DOHH2 (cell line): Measurements from ENCODE around the gene PDK1.

Experiments
- H3F3A ChIP-seq: fragments of 200-600 bp; sonication (generic), shearing (Covaris generic); 2 replicates; pipeline ENCODE4 v1.6.0; 2016; ENCODE audit warnings: antibody characterized with exemption, mild to moderate bottlenecking; ENCODE audit not compliant: control insufficient read depth, insufficient read depth
- H3K27ac ChIP-seq: fragments of 200-600 bp; sonication (generic); 2 replicates; pipeline ENCODE4 v1.5.1; 2014; ENCODE audit warnings: low read depth, mild to moderate bottlenecking, low read length, moderate library complexity
- H3K27me3 ChIP-seq: fragments of 200-600 bp; sonication (generic); 2 replicates; pipeline ENCODE4 v1.6.1; 2014; ENCODE audit warnings: mild to moderate bottlenecking, low read length, mixed read lengths; ENCODE audit not compliant: control insufficient read depth
- H3K36me3 ChIP-seq: fragments of 200-600 bp; sonication (generic); 2 replicates; pipeline ENCODE4 v1.6.1; 2014; ENCODE audit warnings: mild to moderate bottlenecking, low read length, moderate library complexity, mixed read lengths; ENCODE audit not compliant: control insufficient read depth
- H3K4me1 ChIP-seq: fragments of 200-600 bp; sonication (generic); 2 replicates; pipeline ENCODE4 v1.6.1; 2014; ENCODE audit warnings: mild to moderate bottlenecking, low read length, mixed read lengths; ENCODE audit not compliant: control insufficient read depth
- H3K4me2 ChIP-seq: fragments of 200-600 bp; sonication (generic); 2 replicates; pipeline ENCODE4 v1.6.0; 2014; ENCODE audit warnings: mild to moderate bottlenecking, low read length, moderate library complexity
- H3K4me3 ChIP-seq: fragments of 200-600 bp; sonication (generic); 2 replicates; pipeline ENCODE4 v1.5.1; 2014; ENCODE audit warnings: mild to moderate bottlenecking, low read length, mixed read lengths
- H3K79me2 ChIP-seq: fragments of 200-600 bp; sonication (generic); 2 replicates; pipeline ENCODE4 v1.6.1; 2014; ENCODE audit warnings: mild to moderate bottlenecking, low read length, mixed read lengths; ENCODE audit not compliant: control insufficient read depth
- H3K9me2 ChIP-seq: fragments of 200-600 bp; sonication (generic); replicated peaks from 2 replicates; pipeline ENCODE4 v1.6.1; 2014; ENCODE audit warnings: mild to moderate bottlenecking, low read length, mixed read lengths; ENCODE audit not compliant: control insufficient read depth
- H3K9me3 ChIP-seq: fragments of 200-600 bp; sonication (generic); 2 replicates; pipeline ENCODE4 v1.6.1; 2014; ENCODE audit warnings: antibody characterized with exemption, low read length, mixed read lengths; ENCODE audit not compliant: control insufficient read depth, insufficient read depth
- H4K20me1 ChIP-seq: fragments of 200-600 bp; sonication (generic); 2 replicates; pipeline ENCODE4 v1.6.0; 2014; ENCODE audit warnings: low read depth, mild to moderate bottlenecking, antibody characterized with exemption, low read length, moderate library complexity; ENCODE audit not compliant: control insufficient read depth, insufficient read depth
- EZH2phosphoT487 ChIP-seq: fragments of 200-600 bp; sonication (generic); IDR thresholded peaks from 2 replicates; pipeline ENCODE4 v1.6.1; 2017; ENCODE audit warnings: borderline replicate concordance, mild to moderate bottlenecking, antibody characterized with exemption, low read length, moderate library complexity, mixed read lengths
- TF ChIP-seq, protein P1 (sequence below): fragments of 200-600 bp; sonication (generic); IDR thresholded peaks from one replicate; pipeline ENCODE4 v1.5.1; 2014; ENCODE audit warnings: antibody characterized with exemption, mild to moderate bottlenecking, low read depth, low read length; ENCODE audit not compliant: poor library complexity, severe bottlenecking

The PDK1 gene

DNA sequence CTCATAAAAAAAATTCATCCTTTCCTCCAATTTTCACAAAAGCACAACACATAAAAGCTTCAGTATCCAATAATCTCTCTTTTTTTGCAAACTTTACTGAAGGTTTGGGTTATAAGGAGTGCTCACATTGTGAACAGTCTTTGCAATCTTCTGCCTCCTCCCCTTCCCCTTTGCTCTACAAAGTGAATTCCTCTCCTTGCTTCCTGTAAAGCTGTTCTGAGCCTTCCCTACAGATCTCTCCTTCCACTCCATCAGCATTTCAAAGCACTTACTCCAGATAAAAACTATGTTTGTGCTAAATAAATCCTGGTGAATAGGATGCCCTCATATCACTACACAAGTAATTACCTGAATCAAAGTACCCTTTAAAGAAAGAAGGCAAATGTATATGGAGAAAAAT, 4.6 kb upstream of the PDK1 start:
- Histone ChIP-seq H3K79me2 (peaks cover 30% of the 10 kb centered on the region), H3K4me3 (no peak overlapping the region), H3K9me2 (no peaks in the 10 kb centered on the region), H3F3A (no peaks in the 10 kb centered on the region), H3K27me3 (no peaks in the 10 kb centered on the region), H3K27ac (no peak overlapping the region), H3K4me1 (peaks cover 12% of the 10 kb centered on the region), H3K9me3 (peaks cover 12% of the 10 kb centered on the region), H3K36me3 (peaks cover 23% of the 10 kb centered on the region), H3K4me2 (no peak overlapping the region), H4K20me1 (no peaks in the 10 kb centered on the region)
- no peak for TF ChIP-seq EZH2phosphoT487
- TF ChIP-seq, protein P1, sequence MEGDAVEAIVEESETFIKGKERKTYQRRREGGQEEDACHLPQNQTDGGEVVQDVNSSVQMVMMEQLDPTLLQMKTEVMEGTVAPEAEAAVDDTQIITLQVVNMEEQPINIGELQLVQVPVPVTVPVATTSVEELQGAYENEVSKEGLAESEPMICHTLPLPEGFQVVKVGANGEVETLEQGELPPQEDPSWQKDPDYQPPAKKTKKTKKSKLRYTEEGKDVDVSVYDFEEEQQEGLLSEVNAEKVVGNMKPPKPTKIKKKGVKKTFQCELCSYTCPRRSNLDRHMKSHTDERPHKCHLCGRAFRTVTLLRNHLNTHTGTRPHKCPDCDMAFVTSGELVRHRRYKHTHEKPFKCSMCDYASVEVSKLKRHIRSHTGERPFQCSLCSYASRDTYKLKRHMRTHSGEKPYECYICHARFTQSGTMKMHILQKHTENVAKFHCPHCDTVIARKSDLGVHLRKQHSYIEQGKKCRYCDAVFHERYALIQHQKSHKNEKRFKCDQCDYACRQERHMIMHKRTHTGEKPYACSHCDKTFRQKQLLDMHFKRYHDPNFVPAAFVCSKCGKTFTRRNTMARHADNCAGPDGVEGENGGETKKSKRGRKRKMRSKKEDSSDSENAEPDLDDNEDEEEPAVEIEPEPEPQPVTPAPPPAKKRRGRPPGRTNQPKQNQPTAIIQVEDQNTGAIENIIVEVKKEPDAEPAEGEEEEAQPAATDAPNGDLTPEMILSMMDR = no peak

DNA sequence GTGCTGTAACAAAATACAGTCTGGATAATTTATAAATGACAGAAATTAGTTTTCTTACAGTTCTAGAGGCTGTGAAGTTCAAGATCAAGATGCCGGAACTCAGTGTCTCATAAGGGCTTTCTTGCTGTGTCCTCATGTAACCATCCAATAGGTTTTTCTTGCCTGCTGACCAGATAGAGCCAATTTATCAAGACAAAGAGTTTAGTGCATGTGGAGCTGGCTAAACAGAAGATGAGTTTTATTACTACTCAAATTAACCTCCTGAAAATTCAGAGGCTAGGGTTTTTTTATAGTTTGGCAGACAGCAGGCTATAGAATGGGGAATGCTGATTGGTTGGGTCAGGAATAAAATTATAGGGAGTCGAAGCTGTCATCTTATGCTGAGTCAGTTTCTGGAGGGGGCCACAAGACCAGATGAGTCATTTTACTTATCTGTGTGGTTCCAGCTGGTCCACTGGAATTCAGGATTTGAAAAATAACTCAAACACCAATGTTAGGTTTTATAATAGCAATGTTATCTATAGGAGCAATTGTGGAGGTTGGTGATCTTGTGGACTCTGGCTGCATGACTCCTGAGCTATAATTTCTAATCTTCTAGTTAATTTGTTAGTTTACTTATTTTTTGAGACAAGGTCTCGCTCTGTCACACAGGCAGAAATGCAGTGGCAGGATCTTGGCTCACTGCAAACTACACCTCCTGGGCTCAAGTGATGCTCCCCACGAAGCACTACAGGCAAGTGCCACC, 3.2 kb upstream of the PDK1 start:
- Histone ChIP-seq H3K9me3 (peaks cover 5% of the 10 kb centered on the region), H3K4me3 (no peak overlapping the region), H3K4me2 (no peak overlapping the region), H3K4me1 (peaks cover 23% of the 10 kb centered on the region), H4K20me1 (no peaks in the 10 kb centered on the region), H3K79me2 (peaks cover 44% of the 10 kb centered on the region), H3F3A (no peaks in the 10 kb centered on the region), H3K36me3 (peaks cover 33% of the 10 kb centered on the region), H3K27ac (no peak overlapping the region), H3K9me2 (no peaks in the 10 kb centered on the region), H3K27me3 (no peaks in the 10 kb centered on the region)
- no peak for TF ChIP-seq EZH2phosphoT487
- TF ChIP-seq, protein P1 = no peak

DNA sequence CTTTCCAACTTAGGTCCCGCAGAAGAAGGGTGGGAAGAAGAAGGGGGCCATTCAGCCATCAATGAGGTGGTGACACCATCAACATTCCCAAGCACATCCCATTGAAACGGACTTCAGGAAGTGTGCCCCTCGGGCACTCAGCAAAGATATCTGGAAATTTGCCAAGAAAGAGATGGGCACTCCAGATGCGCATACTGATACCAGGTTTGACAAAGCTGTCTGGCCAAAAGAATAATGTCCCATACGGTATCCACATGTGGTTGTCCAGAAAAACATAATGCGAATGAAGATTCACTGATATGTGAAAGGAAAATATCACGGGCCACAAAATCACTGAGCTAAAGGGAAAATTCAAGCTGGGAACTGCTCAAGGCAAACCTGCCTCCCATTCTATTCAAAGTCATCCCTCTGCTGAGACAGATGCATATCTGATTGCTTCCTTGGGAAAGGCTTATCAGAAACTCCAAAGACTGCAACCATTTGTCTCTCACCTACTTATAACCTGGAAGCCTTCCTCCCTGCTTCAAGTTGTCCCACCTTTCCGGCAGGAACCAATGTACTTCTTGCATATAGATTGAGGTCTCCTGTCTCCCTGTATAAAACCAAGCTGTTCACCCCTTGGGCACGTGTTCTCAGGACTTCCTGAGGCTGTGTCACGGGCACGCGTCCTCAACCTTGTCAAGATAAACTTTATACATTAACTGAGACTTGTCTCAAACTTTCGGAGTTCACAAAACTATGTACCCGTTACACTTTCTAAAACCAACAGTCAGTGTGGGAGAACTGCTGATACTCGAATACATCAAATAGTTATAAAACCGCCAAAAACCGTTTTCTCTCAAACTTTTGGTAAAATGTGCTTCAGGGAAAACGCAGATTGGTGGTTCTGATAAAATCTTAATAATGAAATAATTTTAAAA, 1.3 kb upstream of the PDK1 start:
- H3K4me1 ChIP-seq = peaks cover 29% of the 10 kb centered on the region
- peaks cover 60% of the 10 kb centered on the region for H3K79me2 ChIP-seq
- H3K27ac ChIP-seq = no peak overlapping the region

More for the DNA sequence above, 1.3 kb upstream of the PDK1 start:
- Histone ChIP-seq H4K20me1 (no peaks in the 10 kb centered on the region), H3K36me3 (peaks cover 45% of the 10 kb centered on the region), H3K9me3 (no peaks in the 10 kb centered on the region), H3K4me3 (peak overlapping the region; percentile 88), H3K27me3 (no peaks in the 10 kb centered on the region), H3K4me2 (peak overlapping the region; percentile 90), H3F3A (no peaks in the 10 kb centered on the region), H3K9me2 (no peaks in the 10 kb centered on the region)
- TF ChIP-seq, protein P1 = no peak
- no peak for TF ChIP-seq EZH2phosphoT487
